Measurements from ENCODE around the gene FOXP1. TPM values are rescaled to one million over a fixed set of nuclear protein-coding genes. Genes with fewer than 3 reads are reported as not detected.

FOXP1 gene
- total RNA-seq, 1 donor from 2014 or later = 33.2 TPM

- H3K4me3 ChIP-seq (ENCODE audit: low read depth, low read length) = no peak overlapping the region
- FAIRE-seq = no peak
- no peak for DNase-seq (ENCODE audit: low read depth)
- no peak for TF ChIP-seq CTCF (IDR thresholded peaks at IDR 0.05; ENCODE audit: insufficient read depth, low read length, severe bottlenecking)
- no peaks in the 10 kb centered on the region for H3K27me3 ChIP-seq (ENCODE audit: control insufficient read depth, insufficient read depth, low read length)
- H3K36me3 ChIP-seq (ENCODE audit: control insufficient read depth, insufficient read depth, low read length) = no peaks in the 10 kb centered on the region
These were observed 551.5 kb downstream of the FOXP1 start for GRCh38 chr3:71031914-71032521.

GRCh38 chr3:71031181-71031580 is 552.3 kb downstream of the FOXP1 start:
- DNase-seq (ENCODE audit: low read depth) (no peak), FAIRE-seq (no peak)
- H3K27me3 ChIP-seq (ENCODE audit: control insufficient read depth, insufficient read depth, low read length) = no peaks in the 10 kb centered on the region
- TF ChIP-seq CTCF (IDR thresholded peaks at IDR 0.05; ENCODE audit: insufficient read depth, low read length, severe bottlenecking) = no peak
- H3K4me3 ChIP-seq (ENCODE audit: low read depth, low read length) = no peak overlapping the region
- no peaks in the 10 kb centered on the region for H3K36me3 ChIP-seq (ENCODE audit: control insufficient read depth, insufficient read depth, low read length)

- TF ChIP-seq CTCF (IDR thresholded peaks at IDR 0.05; ENCODE audit: insufficient read depth, low read length, severe bottlenecking) = no peak
- Histone ChIP-seq H3K4me3 (ENCODE audit: low read depth, low read length) (no peak overlapping the region), H3K27me3 (ENCODE audit: control insufficient read depth, insufficient read depth, low read length) (no peaks in the 10 kb centered on the region), H3K36me3 (ENCODE audit: control insufficient read depth, insufficient read depth, low read length) (no peaks in the 10 kb centered on the region)
- FAIRE-seq (no peak), DNase-seq (ENCODE audit: low read depth) (no peak)
These were observed 552.8 kb downstream of the FOXP1 start for GRCh38 chr3:71030748-71031147.

- TF ChIP-seq CTCF (IDR thresholded peaks at IDR 0.05; ENCODE audit: insufficient read depth, low read length, severe bottlenecking) = no peak
- Histone ChIP-seq H3K36me3 (ENCODE audit: control insufficient read depth, insufficient read depth, low read length) (no peaks in the 10 kb centered on the region), H3K4me3 (ENCODE audit: low read depth, low read length) (no peak overlapping the region), H3K27me3 (ENCODE audit: control insufficient read depth, insufficient read depth, low read length) (no peaks in the 10 kb centered on the region)
- DNase-seq (ENCODE audit: low read depth) (no peak), FAIRE-seq (no peak)
These were observed 553.8 kb downstream of the FOXP1 start for GRCh38 chr3:71029770-71030169.

GRCh38 chr3:71028802-71029201 is 554.7 kb downstream of the FOXP1 start:
- Histone ChIP-seq H3K4me3 (ENCODE audit: low read depth, low read length) (no peak overlapping the region), H3K27me3 (ENCODE audit: control insufficient read depth, insufficient read depth, low read length) (no peaks in the 10 kb centered on the region), H3K36me3 (ENCODE audit: control insufficient read depth, insufficient read depth, low read length) (no peaks in the 10 kb centered on the region)
- FAIRE-seq (no peak), DNase-seq (ENCODE audit: low read depth) (no peak)
- TF ChIP-seq CTCF (IDR thresholded peaks at IDR 0.05; ENCODE audit: insufficient read depth, low read length, severe bottlenecking) = no peak

- Histone ChIP-seq H3K4me3 (ENCODE audit: low read depth, low read length) (no peak overlapping the region), H3K27me3 (ENCODE audit: control insufficient read depth, insufficient read depth, low read length) (no peaks in the 10 kb centered on the region), H3K36me3 (ENCODE audit: control insufficient read depth, insufficient read depth, low read length) (no peaks in the 10 kb centered on the region)
- no peak for TF ChIP-seq CTCF (IDR thresholded peaks at IDR 0.05; ENCODE audit: insufficient read depth, low read length, severe bottlenecking)
- no peak for DNase-seq (ENCODE audit: low read depth)
- no peak for FAIRE-seq
These were observed 555.3 kb downstream of the FOXP1 start for GRCh38 chr3:71028184-71028583.

All from bronchial epithelial cell (primary cell).